SK-N-DZ (cell line): ENCODE measurements around the gene CENPK.
"Not testable (repeated sequence)": the region's sequence is repeated elsewhere in the genome, so short reads cannot be mapped to it uniquely, and the experiment has no call there.

Experiments used
- DNase-seq: peaks from one replicate; pipeline ENCODE4 v3.0.0-alpha.2; 2015; ENCODE audit warnings: low spot score

The CENPK gene

DNA sequence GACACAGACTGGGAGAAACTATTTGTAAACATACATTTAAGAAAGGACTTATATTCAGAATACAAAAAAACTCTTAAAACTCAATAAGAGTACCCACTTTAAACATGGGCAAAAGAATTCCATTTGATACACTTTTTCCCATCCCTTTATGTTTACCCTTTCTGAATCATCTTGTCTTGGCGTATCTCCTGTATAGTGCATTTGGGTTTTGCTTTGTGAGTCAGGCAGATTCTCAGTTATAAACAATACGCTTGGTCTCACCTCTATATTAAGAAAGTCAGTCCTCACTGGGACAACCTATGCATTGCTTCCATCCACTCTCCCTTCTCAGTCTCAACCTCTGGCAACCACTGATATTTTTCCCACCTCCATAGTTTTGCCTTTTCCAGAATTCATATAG, 54.0 kb downstream of the CENPK start:
- no peak for DNase-seq

DNA sequence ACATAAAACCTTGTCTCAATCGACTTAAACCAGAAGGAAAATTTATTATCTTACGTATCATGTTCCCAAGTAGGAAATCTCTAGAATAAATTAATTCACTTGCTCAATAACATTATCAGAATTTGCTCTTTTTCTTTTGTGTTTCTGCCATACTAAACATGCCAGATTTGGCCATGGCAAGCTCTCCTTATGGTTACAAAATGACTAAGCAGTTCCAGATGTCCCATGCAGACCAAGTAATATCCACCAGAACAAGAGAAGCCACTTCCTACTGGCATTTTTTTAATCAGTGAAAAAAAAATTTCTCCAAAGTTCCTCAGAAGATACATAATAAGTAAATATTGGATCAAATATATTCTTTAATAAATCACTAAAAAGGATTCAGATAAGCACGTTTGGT, 56.0 kb downstream of the CENPK start:
- no peak for DNase-seq

DNA sequence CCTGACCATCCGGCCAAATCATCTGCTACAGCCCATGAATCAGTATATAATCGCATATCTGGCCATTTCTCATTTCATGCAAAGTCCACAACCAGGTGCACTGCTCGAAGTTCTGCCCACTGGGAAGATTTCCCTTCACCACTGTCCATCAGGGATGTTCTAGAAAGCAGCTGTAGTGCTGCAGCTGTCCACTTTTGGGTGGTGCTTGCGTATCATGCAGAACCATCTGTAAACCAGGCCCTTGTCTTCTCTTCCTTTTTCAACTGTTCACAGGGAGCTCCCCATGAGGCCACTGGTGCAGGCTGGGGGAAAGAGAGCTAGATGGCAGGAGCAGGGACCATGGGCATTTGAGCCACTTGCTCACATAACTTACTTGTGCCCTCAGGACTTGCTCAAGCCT, 73.8 kb downstream of the CENPK start:
- no peak for DNase-seq

DNA sequence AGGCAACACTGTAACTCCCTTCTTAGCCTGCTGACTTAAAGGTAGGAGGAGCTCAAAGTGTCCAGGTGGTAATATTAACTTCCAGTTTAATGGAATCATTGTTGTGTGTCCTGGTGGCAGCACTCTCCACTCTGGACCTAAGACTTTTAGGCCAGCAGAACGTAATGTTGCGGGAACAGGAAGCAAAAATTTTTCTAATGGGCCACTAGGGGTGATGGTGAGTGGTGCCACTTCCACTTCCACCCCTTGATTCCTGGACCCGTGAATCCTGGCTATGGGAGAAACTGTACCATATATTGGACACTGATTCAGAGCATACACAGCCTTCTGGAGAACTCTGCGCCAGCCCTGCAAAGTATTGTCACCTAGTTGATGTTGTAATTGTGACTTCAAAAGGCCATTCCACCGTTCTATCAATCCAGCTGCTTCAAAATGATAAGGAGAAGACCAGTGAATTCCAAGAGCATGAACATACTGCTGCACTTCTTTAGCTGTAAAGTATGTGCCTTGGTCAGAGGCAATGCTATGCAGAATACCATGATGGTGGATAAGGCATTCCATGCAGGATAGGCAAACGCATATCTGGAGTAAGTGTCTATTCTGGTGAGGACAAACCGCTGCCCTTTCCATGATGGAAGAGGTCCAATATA, 74.8 kb downstream of the CENPK start:
- DNase-seq: not testable (repeated sequence)

DNA sequence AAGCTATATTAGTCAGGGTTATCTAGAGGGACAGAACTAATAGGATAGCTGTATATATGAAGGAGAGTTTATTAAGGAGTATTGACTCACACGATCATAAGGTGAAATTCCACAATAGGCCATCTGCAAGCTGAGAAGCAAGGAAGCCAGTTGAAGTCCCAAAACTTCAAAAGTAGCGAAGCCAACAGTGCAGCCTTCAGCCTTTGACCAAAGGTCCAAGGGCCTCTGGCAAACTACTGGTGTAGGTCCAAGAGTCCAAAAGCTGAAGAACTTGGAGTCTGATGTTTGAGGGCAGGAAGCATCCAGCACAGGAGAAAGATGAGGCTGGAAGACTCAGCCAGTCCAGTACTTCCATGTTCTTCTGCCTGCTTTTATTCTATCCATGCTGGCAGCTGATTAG, 76.2 kb downstream of the CENPK start:
- DNase-seq: not testable (repeated sequence)

GRCh38 chr5:65485405-65485804, 77.6 kb downstream of the CENPK start:
- no peak for DNase-seq

DNA sequence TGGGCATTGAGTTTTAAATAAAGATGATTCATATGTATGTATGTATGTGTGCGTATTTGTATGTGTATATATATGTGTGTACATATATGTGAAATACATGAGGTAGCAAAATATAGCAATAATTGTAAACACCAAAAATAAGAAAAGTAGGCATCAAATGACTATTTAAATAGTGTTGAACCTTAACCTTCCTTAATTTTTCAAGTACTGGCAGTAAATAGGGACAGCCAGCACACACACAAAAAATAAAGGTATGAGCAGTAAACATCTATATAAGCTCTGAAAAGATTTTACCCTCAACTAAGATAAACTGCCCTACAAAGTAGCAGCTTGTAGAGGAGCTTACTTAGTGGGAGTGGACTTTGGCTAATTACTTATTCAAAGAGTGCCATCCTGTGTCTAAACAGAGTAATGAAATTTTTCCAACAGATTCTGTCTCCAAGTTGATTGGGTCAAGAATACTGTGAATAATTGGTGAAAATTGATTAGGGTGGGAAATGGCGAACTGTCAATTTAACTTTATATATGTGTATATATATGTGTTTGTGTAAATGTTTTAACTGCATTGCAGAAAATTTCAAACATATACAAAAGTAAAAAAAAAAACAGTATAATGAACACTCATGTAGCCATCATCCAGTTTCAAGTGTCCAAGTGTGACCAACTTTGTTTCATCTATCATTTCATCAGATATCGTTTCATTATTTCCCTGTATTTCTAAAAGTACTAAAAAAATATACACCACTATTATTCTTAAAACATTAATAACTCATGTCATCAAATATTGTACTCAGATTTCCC, 79.2 kb downstream of the CENPK start:
- DNase-seq: peak; percentile 50

DNA sequence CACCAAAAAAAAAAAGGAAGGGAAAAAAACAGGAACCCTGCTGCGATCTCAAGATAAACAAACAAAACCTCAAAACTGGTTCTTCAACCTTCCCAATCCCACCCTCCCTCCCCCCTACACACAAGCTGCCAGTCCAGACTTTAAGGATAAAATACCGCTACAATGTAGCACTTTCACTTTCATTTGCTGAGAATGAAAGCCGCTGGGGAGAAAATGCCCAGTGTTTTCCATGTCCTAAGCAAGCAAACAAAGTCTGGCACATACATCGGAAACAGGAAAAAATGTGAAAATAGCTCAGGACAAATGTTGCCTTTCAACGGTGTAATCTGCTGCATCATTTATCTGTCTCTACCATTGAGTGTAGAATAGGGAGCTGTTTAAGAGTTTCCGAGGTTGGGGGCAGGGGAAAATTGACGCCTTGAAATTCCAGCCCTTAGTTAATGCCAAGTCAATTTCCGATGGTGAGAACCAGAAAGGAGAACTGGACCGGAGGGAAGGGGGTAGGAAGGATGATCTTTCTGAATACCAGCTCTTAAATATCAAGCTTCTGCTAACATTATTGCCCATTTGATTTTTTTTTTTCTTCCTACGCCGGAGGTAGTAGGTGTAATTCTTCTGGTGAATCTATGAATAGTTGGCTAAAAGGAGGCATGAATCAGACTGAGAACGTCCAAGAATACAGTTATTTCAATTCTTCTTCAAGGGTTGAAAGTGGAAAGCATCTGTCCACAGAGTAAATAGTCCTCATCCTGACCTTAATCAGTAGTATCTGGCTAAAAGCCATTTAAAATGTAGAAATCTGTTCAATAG, 80.0 kb downstream of the CENPK start:
- peak; percentile 9 for DNase-seq

GRCh38 chr5:65482296-65482735, 80.7 kb downstream of the CENPK start:
- no peak for DNase-seq

DNA sequence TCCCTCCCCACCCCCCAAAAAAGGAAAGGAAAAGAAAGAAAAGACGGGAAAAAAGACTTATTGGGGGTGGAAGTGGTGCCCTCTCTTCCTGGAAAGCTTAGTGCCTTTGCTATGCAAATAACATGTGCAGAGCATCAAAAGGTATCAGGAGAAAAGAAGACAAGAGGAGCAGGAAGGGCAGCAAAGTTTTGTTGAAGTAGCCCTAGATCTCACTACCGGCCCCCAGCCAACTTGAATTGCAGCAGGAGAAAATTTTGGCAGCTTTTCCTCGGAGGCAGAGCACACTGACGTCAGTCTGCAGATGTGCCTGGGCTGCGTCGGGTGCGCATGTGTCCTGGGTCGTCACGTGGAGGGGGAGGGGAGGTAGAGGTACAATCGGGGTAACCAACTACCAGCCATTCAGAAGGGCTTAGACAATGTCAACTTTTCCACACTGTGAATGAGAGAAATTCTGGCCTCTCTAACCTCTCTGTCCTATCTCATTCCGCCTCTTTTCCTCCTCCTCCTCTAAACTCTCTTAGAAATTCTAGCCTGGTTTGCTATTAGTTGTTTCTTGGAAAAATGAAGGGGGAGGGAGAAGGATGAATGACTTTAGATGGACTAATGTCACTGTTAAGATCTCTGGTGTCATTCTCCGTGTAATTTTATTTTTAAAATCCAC, 81.2 kb downstream of the CENPK start, which contains the start of gene ADAMTS6:
TSS of gene ADAMTS6 (minus strand) at position 286 of the 661 bp plus-strand sequence. CDS start 8,247 bp downstream, outside the sequence.
- DNase-seq: peak; percentile 54

- peak; percentile 9 for DNase-seq
Measured at GRCh38 chr5:65481171-65481581, 81.8 kb downstream of the CENPK start.

- peak; percentile 29 for DNase-seq
Measured at GRCh38 chr5:65480306-65480865, 82.6 kb downstream of the CENPK start.

DNA sequence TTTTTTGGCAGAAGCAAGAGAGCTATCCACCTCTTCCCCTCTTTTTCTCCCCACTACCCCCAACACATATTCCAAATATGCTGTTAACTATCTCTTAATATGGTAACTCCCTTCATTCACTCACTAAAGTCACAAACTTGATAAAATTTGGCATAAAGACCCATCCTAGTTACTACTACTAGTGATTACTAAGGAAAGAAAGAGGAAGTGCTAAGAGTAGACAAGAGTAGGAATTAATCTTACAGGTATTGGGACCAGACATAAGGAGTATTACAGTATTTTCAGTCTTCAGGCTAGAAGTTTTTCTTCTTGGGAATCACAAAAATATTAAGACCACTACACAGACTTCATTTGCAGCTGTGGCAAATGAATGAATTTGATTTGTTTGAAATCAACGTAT, 83.4 kb downstream of the CENPK start:
- DNase-seq: no peak

DNA sequence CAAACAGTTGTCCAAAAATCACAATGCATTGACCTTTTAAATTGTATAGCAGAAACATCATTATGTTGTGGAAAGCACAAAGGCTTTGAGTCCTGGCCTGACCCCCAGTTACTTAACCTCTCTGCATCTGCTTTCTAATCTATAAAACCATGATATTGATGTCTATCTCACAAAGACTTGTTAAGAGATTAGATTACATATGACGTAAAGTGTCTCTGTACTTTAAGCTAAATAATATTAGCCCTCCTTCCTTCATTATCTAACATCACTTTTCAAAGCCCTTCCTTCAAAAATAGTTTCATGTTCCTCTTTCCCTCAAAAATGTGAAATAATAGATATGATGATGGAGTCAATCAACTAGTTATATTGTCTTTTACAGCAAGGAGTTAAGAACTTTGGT, 84.6 kb downstream of the CENPK start:
- DNase-seq: no peak

- DNase-seq: no peak
Measured at GRCh38 chr5:65475895-65476294, 87.1 kb downstream of the CENPK start.

- DNase-seq: no peak
Measured at GRCh38 chr5:65475336-65475735, 87.6 kb downstream of the CENPK start.

GRCh38 chr5:65474130-65474711, 88.7 kb downstream of the CENPK start:
- DNase-seq: no peak

DNA sequence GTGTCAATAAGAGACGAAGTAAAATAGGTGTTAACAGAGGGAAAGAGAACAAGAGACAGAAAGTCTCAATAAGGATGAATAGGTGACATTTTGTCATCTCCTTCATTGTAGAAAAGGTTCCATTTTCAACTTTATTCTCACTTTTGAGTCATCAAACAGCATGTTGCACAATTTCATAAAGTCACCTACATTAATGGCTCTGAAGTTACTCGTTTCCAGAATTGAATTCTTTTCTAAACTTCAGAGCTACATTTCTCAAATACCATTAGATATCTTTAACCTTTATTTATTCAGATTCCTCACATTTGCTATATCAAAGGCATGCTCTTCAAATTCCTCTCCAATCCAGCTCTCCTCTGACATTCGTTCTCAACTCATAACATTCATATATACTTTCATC, 94.3 kb downstream of the CENPK start:
- DNase-seq: no peak
